Gastrocnemius medialis (tissue), 4 donors: ENCODE data around the gene AHDC1.

Experiments used
- POLR2A ChIP-seq, 2 donors: fragments of 450-650 bp; IDR thresholded peaks; one replicate each; pipeline ENCODE4 v1.6.1; 2017; ENCODE audit warnings: antibody characterized with exemption in 2 of 2, mild to moderate bottlenecking in 2 of 2, moderate library complexity in 2 of 2
- TF ChIP-seq, protein P1 (sequence below), 5 experiments: fragments of 450-650 bp in 3 of 5; fragments of 200-600 bp in 2 of 5; sonication (generic) in 2 of 5; IDR thresholded peaks in 4 of 5; conservative IDR thresholded peaks in 1 of 5; 1 replicate in 4 of 5; 2 replicates in 1 of 5; pipeline ENCODE4 v1.5.1; 2016 to 2019; ENCODE audit warnings: antibody characterized with exemption in 5 of 5, mild to moderate bottlenecking in 3 of 5, moderate library complexity in 3 of 5

GRCh38 chr1:27598295-27598687 is 5.7 kb downstream of the AHDC1 start:
- TF ChIP-seq, protein P1, sequence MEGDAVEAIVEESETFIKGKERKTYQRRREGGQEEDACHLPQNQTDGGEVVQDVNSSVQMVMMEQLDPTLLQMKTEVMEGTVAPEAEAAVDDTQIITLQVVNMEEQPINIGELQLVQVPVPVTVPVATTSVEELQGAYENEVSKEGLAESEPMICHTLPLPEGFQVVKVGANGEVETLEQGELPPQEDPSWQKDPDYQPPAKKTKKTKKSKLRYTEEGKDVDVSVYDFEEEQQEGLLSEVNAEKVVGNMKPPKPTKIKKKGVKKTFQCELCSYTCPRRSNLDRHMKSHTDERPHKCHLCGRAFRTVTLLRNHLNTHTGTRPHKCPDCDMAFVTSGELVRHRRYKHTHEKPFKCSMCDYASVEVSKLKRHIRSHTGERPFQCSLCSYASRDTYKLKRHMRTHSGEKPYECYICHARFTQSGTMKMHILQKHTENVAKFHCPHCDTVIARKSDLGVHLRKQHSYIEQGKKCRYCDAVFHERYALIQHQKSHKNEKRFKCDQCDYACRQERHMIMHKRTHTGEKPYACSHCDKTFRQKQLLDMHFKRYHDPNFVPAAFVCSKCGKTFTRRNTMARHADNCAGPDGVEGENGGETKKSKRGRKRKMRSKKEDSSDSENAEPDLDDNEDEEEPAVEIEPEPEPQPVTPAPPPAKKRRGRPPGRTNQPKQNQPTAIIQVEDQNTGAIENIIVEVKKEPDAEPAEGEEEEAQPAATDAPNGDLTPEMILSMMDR (IDR thresholded peaks at IDR 0.05 in 4 of 5, conservative IDR thresholded peaks at IDR 0.05 in 1 of 5): no peak
- TF ChIP-seq POLR2A (IDR thresholded peaks at IDR 0.05): no peak
